Measurements from ENCODE around the gene SDC4.

DNA sequence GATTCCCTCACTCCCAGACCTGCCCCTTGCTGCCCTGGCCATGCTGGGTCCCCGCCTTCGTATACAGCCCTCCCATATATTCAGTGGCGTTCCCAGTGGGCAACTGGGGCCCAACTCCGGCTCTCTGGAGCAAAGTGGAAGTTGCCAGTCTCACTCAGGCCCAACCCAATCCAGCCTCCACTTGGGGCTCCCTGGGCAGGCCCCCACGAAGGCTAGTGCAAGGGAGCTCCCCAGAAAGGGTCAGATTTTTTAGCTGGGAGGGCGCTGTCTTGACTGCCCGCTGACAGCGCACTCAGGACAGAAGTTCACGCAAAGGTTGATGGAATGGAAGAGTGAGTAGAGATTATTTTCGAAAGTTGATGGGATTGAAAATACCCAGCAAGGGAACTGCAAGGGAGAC lies 24.0 kb upstream of the SDC4 start:
- TF ChIP-seq, protein P1, sequence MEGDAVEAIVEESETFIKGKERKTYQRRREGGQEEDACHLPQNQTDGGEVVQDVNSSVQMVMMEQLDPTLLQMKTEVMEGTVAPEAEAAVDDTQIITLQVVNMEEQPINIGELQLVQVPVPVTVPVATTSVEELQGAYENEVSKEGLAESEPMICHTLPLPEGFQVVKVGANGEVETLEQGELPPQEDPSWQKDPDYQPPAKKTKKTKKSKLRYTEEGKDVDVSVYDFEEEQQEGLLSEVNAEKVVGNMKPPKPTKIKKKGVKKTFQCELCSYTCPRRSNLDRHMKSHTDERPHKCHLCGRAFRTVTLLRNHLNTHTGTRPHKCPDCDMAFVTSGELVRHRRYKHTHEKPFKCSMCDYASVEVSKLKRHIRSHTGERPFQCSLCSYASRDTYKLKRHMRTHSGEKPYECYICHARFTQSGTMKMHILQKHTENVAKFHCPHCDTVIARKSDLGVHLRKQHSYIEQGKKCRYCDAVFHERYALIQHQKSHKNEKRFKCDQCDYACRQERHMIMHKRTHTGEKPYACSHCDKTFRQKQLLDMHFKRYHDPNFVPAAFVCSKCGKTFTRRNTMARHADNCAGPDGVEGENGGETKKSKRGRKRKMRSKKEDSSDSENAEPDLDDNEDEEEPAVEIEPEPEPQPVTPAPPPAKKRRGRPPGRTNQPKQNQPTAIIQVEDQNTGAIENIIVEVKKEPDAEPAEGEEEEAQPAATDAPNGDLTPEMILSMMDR (conservative IDR thresholded peaks at IDR 0.05 in 1 of 2, IDR thresholded peaks at IDR 0.05 in 1 of 2; ENCODE audit: extremely low read depth in 1 of 2, insufficient read depth in 1 of 2, low read depth in 1 of 2, low read length in 2 of 2) = no peak
- no peak for TF ChIP-seq EZH2 (IDR thresholded peaks at IDR 0.05; ENCODE audit: borderline replicate concordance, low read length)
